Hippocampal formation (tissue), 2 donors: ENCODE measurements around the gene SCP2.
"Not testable (repeated sequence)": the region's sequence is repeated elsewhere in the genome, so short reads cannot be mapped to it uniquely, and the experiment has no call there.

ENCODE experiments used
- DNase-seq, 2 donors: peaks; one replicate each; lab custom pipeline; 2025; lab: John Stamatoyannopoulos, UW

Gene SCP2

DNA sequence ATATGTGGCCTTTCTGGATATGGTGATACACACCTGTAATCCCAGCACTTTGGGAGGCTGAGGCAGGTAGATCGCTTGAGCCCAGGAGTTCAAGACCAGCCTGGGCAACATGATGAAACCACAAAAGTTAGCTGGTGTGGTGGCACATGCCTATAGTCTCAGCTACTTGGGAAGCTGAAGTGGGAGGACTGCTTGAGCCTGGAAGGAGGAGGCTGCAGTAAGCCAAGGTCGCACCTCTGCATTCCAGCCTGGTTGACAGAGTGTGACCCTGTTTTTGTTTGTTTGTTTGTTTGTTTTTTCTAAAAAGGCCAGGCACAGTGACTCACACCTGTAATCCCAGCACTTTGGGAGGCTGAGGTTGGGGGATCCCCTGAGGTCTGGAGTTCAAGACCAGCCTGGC, 42.2 kb downstream of the SCP2 start:
- DNase-seq, result not testable (repeated sequence)

DNA sequence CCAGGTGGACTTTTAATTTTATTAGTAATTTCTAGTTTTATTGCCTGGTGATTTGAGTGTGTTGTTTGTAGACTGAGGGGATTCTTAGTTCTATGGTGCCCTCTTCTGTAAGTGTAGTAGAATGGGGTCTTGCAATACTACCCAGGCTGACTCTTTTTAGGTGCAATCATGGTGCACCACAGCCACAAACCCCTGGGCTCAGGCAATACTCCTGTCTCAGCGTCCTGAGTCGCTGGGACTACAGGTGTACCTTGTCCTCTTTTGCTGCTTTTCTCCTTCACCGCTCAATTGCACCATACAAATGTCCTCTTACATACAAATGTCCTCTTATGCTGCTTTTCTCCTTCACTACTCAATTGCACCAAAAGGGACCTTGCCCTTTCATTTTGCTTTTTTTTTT, 43.1 kb downstream of the SCP2 start:
- DNase-seq, result no peak

DNA sequence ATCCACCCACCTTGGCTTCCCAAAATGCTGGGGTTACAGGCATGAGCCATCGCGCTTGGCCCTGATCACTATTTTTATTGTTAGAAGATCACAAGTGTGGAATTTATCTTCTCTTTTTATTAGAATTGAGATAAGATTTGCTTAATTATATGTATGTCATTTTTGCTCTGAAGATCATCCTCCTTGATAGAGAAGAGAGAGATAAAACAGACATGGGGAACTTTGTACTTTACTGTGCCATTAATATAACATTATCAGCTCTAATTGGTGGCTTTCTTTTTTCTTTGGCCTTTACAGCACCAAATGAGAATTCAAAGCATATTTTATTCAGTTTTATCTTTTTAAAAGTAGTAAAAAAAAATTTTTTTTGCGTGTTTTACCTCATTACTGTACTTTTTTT, 46.8 kb downstream of the SCP2 start:
- DNase-seq, result no peak

DNA sequence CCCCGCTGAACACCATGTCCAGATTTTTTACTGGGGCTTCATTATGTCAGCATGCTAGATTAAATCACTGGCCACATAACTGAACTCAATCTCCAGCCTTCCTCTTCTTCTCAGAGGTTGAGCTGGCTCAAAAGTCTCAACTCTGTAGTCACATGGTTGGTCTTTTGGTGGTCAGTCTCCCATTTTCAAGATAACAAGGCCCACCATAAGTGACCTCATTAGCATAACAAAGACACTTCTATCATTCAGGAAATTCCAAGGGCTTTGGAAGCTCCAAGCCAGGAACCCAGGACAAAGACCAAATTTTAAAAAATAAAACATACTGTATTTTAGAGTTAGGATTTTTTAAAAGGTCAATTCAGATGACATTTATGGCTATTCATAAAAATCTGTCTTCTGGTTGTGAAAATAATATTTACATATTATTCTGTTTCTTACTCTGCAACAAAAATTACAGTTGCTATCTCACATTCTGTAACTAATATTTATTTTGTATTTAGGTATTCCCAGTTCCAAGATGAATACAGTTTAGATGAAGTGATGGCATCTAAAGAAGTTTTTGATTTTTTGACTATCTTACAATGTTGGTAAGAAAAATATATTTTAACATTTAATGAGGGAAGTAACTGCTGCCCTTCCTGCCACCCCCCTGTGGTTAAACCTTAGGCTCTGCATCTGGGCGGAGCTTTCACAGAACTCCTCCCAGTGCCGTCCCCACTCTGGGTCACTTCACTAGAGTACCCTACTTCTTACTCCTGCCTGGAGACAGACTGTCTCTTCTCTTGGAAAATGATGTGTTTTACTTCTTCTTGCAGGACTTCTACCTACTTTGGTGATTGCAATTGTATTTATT, 49.3 kb downstream of the SCP2 start:
- no peak for DNase-seq

DNA sequence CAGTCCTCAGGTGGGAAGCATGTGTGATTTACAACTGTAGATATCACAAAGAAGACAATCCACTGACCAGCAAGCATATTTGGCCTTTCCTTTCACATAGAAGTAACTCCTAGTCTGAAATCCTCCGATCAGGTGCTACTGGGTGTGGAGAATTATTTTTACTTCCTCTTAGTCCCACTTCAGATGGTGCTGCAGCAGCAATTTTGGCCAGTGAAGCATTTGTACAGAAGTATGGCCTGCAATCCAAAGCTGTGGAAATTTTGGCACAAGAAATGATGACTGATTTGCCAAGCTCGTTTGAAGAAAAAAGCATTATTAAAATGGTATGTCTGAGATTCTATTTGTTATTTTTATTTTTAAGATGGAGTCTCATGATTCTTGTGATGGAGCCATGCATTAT, 51.0 kb downstream of the SCP2 start:
- DNase-seq, result no peak

DNA sequence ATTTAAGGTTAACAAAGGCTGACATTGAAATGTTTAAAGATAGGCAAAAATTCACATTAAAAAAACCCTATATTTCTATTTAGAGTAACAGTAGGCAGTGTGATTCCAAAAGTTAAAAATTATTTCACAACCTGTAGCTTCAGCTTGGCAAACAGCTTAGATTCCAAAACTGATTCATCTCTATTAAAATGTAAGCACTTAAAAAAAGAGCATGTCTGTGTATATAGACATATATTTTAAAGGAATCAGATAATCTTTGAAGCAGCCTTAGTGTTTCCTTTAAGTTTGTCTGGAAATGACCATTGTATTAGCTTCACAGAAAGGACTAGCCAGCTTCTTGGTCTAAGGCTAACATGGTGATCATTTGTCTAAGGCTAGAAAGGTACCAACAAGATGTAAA, 65.7 kb downstream of the SCP2 start:
- DNase-seq, result not testable (repeated sequence)

DNA sequence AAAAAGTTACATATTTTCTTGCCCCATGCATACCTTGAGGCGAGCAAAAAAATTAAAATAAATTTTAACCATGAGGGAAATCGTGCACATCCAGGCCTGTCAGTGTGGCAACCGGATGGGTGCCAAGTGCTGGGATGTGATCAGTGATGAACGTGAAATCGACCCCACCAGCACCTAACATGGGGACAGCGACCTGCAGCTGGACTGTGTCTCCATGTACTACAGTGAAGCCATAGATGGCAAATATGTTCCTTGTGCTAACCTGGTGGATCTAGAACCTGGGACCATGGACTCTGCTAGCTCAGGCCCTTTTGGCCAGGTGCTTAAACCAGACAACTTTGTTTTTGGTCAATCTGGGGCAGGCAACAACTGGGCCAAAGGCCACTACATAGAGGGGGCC, 67.6 kb downstream of the SCP2 start:
- DNase-seq, result no peak

DNA sequence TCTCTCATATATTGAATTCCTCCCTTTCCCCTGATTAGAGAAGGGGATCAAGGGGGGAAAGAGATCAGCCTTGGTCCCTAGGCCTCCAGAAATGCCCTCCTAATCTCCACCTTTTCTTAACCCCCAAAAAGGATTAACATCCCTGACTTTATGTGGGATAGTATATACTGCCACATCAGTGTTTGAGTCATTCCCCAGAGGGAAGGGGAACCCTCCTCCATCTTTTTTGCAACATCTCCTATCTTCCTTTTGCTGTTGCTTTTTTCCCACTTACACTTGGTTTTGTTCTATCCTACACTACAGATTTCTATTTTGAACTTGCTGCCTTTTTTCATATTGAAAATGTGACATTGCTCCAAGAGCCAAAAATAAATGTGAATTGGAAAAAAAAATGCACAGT, 69.6 kb downstream of the SCP2 start:
- DNase-seq, result no peak

DNA sequence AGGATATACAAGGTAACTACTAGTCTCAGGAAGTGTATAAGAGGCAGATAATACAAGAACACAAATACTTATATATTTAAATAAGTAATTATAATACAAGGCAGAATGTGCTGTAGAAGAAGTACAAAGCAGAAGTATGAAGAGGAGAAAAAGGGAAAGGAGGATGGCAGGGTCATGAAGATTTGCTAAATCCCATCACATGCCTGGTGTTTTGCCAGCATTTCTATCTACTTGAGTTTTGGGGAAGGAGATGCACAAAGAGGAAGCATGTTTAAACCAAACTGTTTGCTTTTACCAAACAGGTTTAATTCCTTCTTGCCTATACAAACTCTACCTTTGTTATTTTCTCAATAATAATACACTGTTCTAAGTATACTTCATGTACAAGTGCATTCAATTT, 74.1 kb downstream of the SCP2 start:
- no peak for DNase-seq

DNA sequence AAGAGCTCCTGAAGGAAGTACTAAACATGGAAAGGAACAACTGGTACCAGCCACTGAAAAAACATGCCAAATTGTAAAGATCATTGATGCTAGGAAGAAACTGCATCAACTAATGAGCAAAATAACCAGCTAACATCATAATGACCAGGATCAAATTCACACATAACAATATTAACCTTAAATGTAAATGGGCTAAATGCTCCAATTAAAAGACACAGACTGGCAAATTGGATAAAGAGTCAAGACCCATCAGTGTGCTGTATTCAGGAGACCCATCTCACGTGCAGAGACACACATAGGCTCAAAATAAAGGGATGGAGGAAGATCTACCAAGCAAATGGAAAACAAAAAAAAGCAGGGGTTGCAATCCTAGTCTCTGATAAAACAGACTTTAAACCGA, 79.5 kb downstream of the SCP2 start:
- not testable (repeated sequence) for DNase-seq

DNA sequence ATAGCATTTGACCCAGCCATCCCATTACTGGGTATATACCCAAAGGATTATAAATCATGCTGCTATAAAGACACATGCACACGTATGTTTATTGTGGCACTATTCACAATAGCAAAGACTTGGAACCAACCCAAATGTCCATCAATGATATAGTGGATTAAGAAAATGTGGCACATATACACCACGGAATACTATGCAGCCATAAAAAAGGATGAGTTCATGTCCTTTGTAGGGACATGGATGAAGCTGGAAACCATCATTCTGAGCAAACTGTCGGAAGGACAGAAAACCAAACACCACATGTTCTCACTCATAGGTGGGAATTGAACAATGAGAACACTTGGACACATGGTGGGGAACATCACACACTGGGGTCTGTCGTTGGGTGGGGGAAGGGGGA, 83.2 kb downstream of the SCP2 start:
- not testable (repeated sequence) for DNase-seq

DNA sequence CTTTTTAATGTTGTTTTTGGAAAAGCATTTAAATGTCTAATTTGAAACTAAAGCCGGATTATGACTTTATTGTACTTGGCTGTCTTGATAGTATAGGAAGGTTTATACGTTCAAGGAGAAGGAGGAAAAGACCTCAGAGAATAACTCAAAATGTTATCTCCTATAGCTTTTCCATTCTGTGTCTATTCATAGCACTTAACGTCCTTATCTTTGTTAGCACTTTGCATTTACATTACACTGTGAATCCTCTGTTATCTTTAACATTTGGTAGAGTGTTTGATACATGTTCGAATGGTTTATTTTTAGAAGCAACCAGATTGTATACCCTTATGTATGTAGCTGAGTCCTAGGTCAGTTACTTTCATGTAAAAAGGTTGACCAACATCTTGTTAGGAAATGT, 84.1 kb downstream of the SCP2 start:
- DNase-seq, result no peak

DNA sequence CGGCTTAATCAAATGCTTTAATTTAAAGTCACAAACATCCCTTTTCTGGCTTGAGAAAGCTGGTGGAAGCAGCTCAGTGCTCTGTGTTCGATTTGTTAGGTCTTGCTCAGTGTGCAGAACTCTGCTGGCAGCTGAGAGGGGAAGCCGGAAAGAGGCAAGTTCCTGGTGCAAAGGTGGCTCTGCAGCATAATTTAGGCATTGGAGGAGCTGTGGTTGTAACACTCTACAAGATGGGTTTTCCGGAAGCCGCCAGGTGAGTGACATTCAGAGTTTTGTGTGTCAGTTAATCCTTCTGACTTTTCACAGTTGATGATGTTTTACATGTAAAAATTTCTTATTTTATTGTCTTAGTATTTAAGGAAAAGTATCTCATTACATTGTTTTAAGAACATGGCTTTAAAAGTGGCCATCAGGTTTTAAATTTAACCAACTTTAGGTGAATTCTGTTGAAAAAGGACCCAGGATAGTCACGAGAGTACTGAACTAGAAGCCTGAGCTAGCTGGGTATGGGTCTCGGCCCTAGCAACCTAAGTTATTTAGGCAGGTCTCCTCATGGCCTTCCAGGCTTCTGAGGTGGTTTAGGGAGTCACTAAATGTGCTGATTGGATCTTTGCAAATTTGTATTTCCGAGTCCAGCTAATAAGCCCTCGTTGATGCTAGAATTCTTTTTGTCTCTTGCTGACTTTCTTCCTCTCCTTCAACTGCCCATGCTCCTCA, 87.9 kb downstream of the SCP2 start:
- peak; percentile 35 to 69 for DNase-seq

DNA sequence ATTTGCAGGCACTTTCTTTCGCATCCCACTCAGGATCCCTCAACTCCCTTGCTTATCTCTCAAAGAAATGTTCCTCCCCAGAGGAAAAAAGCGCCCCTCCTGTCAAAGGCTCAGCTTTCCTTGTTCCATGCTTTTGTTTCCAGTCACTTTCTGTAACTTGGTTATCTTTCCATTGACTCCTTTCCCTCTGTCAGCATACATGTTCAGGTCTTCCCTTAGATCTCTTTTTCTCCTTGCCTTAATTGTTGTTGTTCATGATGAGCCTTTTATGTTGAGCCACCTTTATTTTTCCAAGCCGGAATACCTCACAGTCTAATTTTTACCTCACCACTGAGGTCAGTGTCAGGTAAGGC, 88.4 kb downstream of the SCP2 start:
- DNase-seq, result no peak

DNA sequence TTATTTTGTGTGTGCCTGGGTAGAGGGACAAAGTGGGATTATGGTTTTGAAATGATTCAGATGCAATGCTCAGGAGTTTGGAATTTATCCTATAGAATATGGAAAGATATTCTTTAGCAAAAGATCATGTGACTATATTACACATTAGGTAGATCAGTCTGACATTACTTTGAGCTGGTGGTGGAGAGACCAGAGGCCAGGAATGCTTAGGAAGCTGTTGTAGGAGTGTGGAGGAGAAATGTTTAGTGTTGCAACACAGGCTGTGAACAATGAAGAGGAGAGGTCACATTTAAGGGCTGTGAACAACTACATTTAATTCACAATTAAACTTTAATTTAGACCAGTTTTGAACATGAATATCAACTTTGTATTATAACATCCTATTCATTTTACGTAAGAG, 89.6 kb downstream of the SCP2 start:
- no peak for DNase-seq

DNA sequence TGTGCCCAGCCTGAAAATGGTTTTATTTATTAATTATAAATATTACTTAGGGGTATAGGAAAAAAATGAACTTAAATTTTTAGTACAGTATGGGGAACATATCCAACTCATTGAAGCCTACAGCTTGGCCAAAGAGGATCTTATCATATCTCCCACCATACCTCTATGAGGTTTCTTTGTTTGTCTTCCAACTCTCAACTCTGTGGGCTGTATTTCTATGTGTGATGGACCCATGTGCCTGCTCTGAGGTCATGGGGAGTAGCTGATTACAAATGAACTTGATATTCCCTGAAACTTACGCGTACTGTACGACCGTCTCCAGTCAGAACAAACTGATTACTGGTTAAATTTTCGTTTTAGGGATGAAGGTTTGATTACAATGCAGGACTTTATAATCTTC, 93.5 kb downstream of the SCP2 start:
- DNase-seq, result no peak

DNA sequence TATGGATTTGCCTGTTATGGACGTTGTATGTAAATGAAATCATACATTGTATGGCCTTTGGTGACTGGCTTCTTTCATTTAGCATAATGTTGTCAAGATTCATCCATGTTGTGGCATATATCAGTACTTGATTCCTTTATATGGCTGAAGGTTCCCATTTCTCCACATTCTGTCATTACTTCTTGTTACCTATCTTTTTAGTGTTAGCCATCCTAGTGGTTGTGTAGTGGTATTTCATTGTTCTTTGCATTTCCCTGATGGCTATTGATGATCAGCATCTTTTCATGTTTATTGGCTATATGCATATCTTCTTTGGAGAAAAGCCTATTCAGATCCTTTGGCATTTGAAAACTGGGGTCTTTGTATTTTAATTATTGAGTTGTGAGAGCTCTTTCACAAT, 95.1 kb downstream of the SCP2 start:
- no peak for DNase-seq

DNA sequence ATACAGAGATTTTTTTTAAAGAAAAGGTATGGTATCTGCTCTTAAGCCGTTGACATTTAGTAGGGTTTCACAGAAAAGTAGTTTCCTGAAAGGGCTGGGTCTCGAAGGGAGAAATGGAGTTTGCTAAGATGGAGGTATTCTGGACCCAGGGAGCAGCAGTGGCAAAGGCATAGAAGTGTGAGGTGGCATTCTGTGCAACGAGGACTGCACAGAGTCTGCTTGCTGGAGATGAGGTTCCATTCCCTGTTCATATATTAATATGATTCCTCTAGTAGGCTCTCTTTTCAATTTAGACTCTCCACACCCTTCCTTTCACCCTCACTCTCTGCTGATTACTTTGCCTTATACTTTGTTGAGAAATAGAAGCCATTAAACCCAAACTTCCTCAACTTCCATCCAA, 96.5 kb downstream of the SCP2 start:
- DNase-seq, result no peak

DNA sequence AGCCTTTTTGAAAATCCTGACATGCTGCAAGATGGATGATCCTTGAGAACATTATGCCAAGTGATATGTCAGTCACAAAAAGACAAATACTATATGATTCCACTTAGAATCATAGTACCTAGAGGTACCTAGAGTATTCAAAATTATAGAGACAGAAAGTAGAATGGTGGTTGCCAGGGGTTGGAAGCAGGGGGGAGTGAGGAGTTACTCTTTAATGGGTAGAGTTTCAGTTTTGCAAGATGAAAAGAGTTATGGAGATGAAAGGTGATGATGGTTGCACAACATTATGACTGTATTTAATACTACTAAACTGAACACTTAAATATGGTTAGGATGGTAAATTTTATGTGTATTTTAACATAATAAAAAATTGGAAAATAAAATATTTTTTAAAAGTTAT, 97.0 kb downstream of the SCP2 start:
- DNase-seq, result no peak

DNA sequence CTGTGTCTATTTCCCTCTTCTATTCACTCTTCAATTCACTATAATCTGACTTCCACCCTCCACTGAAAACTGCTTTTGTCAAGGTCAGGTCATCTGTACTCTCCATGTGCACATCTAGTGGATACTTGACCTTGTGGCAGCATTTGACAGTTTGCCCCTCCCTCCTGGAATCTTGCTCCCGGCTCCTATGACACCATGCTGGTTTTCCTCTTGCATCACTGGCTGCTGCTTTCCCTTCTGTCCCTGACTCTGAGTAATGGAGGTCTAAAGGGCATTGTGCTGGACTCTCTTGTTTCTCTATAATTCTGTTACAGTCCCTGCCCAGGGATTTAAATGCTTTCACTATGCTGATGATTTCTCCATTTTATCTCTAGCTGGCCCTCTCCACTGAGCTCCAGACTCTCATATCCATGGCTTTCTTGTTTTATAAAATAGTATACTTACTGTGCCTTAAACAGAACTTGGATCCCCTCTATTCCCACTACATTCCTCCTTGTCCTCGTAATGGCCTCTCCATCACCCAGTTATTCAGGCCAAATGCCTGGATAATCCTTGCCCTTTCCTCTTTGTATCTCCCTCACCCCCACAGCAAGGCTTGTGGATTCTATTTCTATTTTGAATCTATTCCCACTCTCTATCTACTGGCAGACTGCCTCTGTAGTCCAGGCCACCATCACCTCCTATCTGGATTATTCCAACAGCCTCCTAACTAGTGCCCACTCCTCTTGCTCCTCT, 98.1 kb downstream of the SCP2 start:
- DNase-seq, result no peak

DNA sequence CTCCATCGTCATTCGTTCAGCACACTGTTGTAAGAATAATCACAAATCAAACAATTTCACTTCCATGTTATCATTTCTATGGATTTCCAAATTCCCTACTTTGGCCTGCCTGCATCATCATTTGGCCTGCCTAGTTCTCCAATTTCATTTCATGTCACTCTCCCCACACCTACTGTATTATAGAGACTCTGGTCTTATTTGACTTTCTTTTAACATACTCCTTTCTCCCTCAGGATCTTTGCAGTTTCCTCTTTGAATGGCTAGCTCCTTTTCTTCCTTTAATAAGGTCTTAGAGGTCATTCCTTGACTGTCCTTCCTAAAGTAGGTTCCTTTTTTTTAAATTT, 98.7 kb downstream of the SCP2 start:
- DNase-seq, result no peak

DNA sequence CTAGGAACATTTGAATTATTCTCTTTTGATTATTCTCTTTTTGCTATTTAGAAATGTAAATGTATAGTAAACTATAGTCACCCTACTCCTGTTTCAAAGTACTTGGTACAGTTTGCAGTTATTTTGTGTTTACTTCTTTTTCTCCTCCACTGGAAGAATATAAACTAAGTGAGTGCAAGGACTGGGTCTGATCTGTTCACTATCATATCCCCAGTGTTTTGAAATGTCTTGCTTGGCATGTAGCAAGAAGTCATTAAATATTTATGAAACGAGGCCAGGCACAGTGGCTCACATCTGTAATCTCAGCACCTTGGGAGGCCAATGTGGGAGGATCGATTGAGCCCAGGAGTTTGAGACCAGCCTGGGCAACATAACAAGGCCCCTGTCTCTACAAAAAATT, 99.2 kb downstream of the SCP2 start:
- DNase-seq, result no peak

DNA sequence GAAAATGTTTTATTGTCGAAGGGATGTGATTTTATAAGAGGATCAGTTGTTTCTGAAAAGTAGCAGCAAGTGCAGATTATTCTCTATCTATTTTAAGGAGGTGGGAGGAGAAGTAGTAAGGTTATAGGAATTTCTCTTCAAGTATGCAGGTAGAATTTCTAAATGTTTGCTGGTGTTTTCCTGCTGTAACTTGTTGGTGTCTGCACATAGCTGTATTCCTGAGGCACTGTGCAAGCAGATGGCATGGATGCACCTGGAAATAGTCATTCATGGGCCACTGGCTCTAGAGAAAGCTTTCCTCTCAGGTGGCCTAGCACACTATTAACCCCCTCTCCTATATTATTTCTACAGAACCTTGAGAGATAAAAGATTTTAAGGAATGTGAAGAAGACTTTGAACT, 104.7 kb downstream of the SCP2 start:
- DNase-seq, result no peak
